ENCODE results near the gene IL25. TPM values are rescaled to one million over a fixed set of nuclear protein-coding genes. Genes with fewer than 3 reads are reported as not detected.

The IL25 gene
- total RNA-seq, 1 donor from 2014 or later = not detected

GRCh38 chr14:23381871-23382270 is 9.3 kb downstream of the IL25 start:
- Mint-ChIP-seq H3K4me3 (ENCODE audit: unreplicated experiment) (no peak overlapping the region), H3K4me1 (ENCODE audit: unreplicated experiment) (peaks cover 24% of the 10 kb centered on the region), H3K27me3 (ENCODE audit: unreplicated experiment) (peaks cover 5% of the 10 kb centered on the region), H3K27ac (ENCODE audit: unreplicated experiment) (no peak overlapping the region), H3K9me3 (ENCODE audit: unreplicated experiment) (no peaks in the 10 kb centered on the region), H3K36me3 (ENCODE audit: low read depth, unreplicated experiment) (peaks cover 14% of the 10 kb centered on the region)
- no peak for DNase-seq (ENCODE audit: low spot score)
- no peak for TF ChIP-seq CTCF (IDR thresholded peaks at IDR 0.05; ENCODE audit: unreplicated experiment)

- Mint-ChIP-seq H3K4me3 (ENCODE audit: unreplicated experiment) (no peak overlapping the region), H3K36me3 (ENCODE audit: low read depth, unreplicated experiment) (peaks cover 17% of the 10 kb centered on the region)
These were observed 9.7 kb downstream of the IL25 start for GRCh38 chr14:23382276-23382675.

GRCh38 chr14:23382731-23383440 is 10.3 kb downstream of the IL25 start:
- DNase-seq (ENCODE audit: low spot score) = no peak
- Mint-ChIP-seq H3K4me1 (ENCODE audit: unreplicated experiment) (peaks cover 21% of the 10 kb centered on the region), H3K9me3 (ENCODE audit: unreplicated experiment) (no peaks in the 10 kb centered on the region), H3K4me3 (ENCODE audit: unreplicated experiment) (no peak overlapping the region), H3K27me3 (ENCODE audit: unreplicated experiment) (peaks cover 5% of the 10 kb centered on the region), H3K36me3 (ENCODE audit: low read depth, unreplicated experiment) (peaks cover 17% of the 10 kb centered on the region), H3K27ac (ENCODE audit: unreplicated experiment) (no peak overlapping the region)
- no peak for TF ChIP-seq CTCF (IDR thresholded peaks at IDR 0.05; ENCODE audit: unreplicated experiment)

More at GRCh38 chr14:23382276-23382675, 9.7 kb downstream of the IL25 start:
- no peak for DNase-seq (ENCODE audit: low spot score)
- Mint-ChIP-seq H3K27ac (ENCODE audit: unreplicated experiment) (no peak overlapping the region), H3K4me1 (ENCODE audit: unreplicated experiment) (peaks cover 23% of the 10 kb centered on the region), H3K9me3 (ENCODE audit: unreplicated experiment) (no peaks in the 10 kb centered on the region), H3K27me3 (ENCODE audit: unreplicated experiment) (peaks cover 5% of the 10 kb centered on the region)
- TF ChIP-seq CTCF (IDR thresholded peaks at IDR 0.05; ENCODE audit: unreplicated experiment) = no peak

- peaks cover 17% of the 10 kb centered on the region for H3K36me3 Mint-ChIP-seq (ENCODE audit: low read depth, unreplicated experiment)
- DNase-seq (ENCODE audit: low spot score) = no peak
- no peak overlapping the region for H3K27ac Mint-ChIP-seq (ENCODE audit: unreplicated experiment)
- TF ChIP-seq CTCF (IDR thresholded peaks at IDR 0.05; ENCODE audit: unreplicated experiment) = no peak
- H3K4me3 Mint-ChIP-seq (ENCODE audit: unreplicated experiment) = no peak overlapping the region
- H3K27me3 Mint-ChIP-seq (ENCODE audit: unreplicated experiment) = peaks cover 2% of the 10 kb centered on the region
- H3K9me3 Mint-ChIP-seq (ENCODE audit: unreplicated experiment) = no peaks in the 10 kb centered on the region
- H3K4me1 Mint-ChIP-seq (ENCODE audit: unreplicated experiment) = peaks cover 27% of the 10 kb centered on the region
These were observed 11.9 kb downstream of the IL25 start for GRCh38 chr14:23384364-23385080.

- no peak overlapping the region for H3K4me3 Mint-ChIP-seq (ENCODE audit: unreplicated experiment)
- H3K4me1 Mint-ChIP-seq (ENCODE audit: unreplicated experiment) = peaks cover 31% of the 10 kb centered on the region
- DNase-seq (ENCODE audit: low spot score) = no peak
- peaks cover 17% of the 10 kb centered on the region for H3K36me3 Mint-ChIP-seq (ENCODE audit: low read depth, unreplicated experiment)
- no peak for TF ChIP-seq CTCF (IDR thresholded peaks at IDR 0.05; ENCODE audit: unreplicated experiment)
- H3K9me3 Mint-ChIP-seq (ENCODE audit: unreplicated experiment) = no peaks in the 10 kb centered on the region
- peaks cover 2% of the 10 kb centered on the region for H3K27me3 Mint-ChIP-seq (ENCODE audit: unreplicated experiment)
- H3K27ac Mint-ChIP-seq (ENCODE audit: unreplicated experiment) = no peak overlapping the region
These were observed 12.6 kb downstream of the IL25 start for GRCh38 chr14:23385244-23385641.
